Stomach (tissue), 9 donors: ENCODE results near the gene DDX51. TPM values are rescaled to one million over a fixed set of nuclear protein-coding genes. Genes with fewer than 3 reads are reported as not detected.

Experiments used
- DNase-seq, 2 donors: peaks; one replicate each; pipeline versions ENCODE4 v3.0.0 to v3.0.0-alpha.2; 2013 to 2019
- H3K27ac ChIP-seq, 5 donors: fragments of 200-600 bp in 4 of 5; sonication (generic) in 4 of 5; one replicate each; pipeline ENCODE4 v1.5.1; 2013 to 2019; ENCODE audit warnings: mild to moderate bottlenecking in 1 of 5, moderate library complexity in 1 of 5
- H3K27me3 ChIP-seq, 3 donors: fragments of 200-600 bp; sonication (generic); one replicate each; pipeline ENCODE4 v1.5.1; 2017 to 2019; ENCODE audit warnings: mixed run types in 1 of 3
- H3K36me3 ChIP-seq, 4 donors: fragments of 200-600 bp; sonication (generic); 1 replicate in 3 of 4; 2 replicates in 1 of 4; pipeline ENCODE4 v1.5.1; 2016 to 2019
- H3K4me1 ChIP-seq, 4 donors: fragments of 200-600 bp; sonication (generic); one replicate each; pipeline ENCODE4 v1.5.1; 2016 to 2019
- H3K4me3 ChIP-seq, 4 donors: fragments of 200-600 bp; sonication (generic) in 3 of 4; one replicate each; pipeline ENCODE4 v1.5.1; 2016 to 2019; ENCODE audit warnings: mild to moderate bottlenecking in 1 of 4
- H3K9me3 ChIP-seq, 4 donors: fragments of 200-600 bp; sonication (generic); one replicate each; pipeline ENCODE4 v1.5.1; 2016 to 2019
- EP300 ChIP-seq: sonication (generic); formaldehyde crosslinking; IDR thresholded peaks from one replicate; pipeline ENCODE4 v1.6.1; 2017; ENCODE audit warnings: antibody characterized with exemption
- POLR2A ChIP-seq, 4 donors: fragments of 450-650 bp; IDR thresholded peaks; one replicate each; pipeline ENCODE4 v1.6.1; 2016; ENCODE audit warnings: antibody characterized with exemption in 4 of 4, control low read depth in 2 of 4, mild to moderate bottlenecking in 1 of 4, moderate library complexity in 1 of 4
- POLR2AphosphoS5 ChIP-seq, 3 donors: sonication (generic); formaldehyde crosslinking; IDR thresholded peaks; one replicate each; pipeline ENCODE4 v1.6.1; 2016; ENCODE audit warnings: antibody characterized with exemption in 3 of 3
- WGBS, 5 donors: extraction: QIAGEN DNeasy Blood & Tissue Kit in 3 of 5; methylation state at CpG; one replicate each; pipeline versions ENCODE4 v1.1.5 to v1.1.7; 2013 to 2018; 5-methylcytosine and 5-hydroxymethylcytosine counted together
- intact Hi-C: fragments of 100-400 bp; cut with DNase I; formaldehyde crosslinking; loops from one replicate; pipeline ENCODE4 v1.15.1; 2023; ENCODE audit warnings: low total_unique reads
- polyA plus RNA-seq, 3 donors: library from polyadenylated mRNA; stranded (reverse); fragments of 200-250 nt; gene quantifications; one replicate each; pipeline ENCODE4 v1.2.3, GENCODE V29; 2013
- total RNA-seq, 5 donors: library from RNA; depleted of rRNA; stranded (reverse); fragments of >200 nt; gene quantifications; one replicate each; pipeline versions ENCODE4 v1.1.0 to v1.2.3, GENCODE V29; 2014 to 2016
- TF ChIP-seq, protein P1 (sequence below), 7 experiments: fragments of 450-650 bp in 4 of 7; fragments of 200-600 bp in 3 of 7; sonication (generic) in 3 of 7; IDR thresholded peaks; one replicate each; pipeline ENCODE4 v1.5.1; 2016 to 2019; ENCODE audit warnings: antibody characterized with exemption in 7 of 7, control low read depth in 2 of 7, mild to moderate bottlenecking in 1 of 7
- donor health status: healthy with polysubstance abuse.
- donor health status: Bipolar disorder and iron deficiency.
- donor health status: healthy.

The DDX51 gene
- total and polyA plus RNA-seq, 8 donors = 6.6 to 69.5 (median 13.2) TPM

DNA sequence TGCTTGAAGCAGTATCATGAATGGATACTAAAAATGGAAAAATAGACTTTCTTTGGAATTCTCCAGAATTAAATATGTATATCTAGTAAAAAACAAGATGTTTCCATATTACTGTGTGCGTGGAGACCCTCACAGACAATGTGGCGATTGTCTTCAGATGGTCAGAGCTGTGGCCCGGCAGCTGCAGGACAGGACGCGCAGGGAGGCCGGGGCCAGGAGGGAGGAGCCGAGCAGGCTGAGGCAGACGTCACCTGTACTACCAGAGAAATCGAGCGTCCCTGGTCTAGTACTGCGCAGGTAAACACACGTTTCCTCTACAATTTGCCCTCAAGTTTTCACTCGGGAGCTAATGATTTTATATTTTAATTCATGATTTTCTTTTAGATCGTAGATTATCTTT is 22.8 kb downstream of the DDX51 start:
- no peak for DNase-seq
- TF ChIP-seq POLR2A (IDR thresholded peaks at IDR 0.05) (no peak), EP300 (no peak), POLR2AphosphoS5 (IDR thresholded peaks at IDR 0.05) (no peak)
- TF ChIP-seq, protein P1, sequence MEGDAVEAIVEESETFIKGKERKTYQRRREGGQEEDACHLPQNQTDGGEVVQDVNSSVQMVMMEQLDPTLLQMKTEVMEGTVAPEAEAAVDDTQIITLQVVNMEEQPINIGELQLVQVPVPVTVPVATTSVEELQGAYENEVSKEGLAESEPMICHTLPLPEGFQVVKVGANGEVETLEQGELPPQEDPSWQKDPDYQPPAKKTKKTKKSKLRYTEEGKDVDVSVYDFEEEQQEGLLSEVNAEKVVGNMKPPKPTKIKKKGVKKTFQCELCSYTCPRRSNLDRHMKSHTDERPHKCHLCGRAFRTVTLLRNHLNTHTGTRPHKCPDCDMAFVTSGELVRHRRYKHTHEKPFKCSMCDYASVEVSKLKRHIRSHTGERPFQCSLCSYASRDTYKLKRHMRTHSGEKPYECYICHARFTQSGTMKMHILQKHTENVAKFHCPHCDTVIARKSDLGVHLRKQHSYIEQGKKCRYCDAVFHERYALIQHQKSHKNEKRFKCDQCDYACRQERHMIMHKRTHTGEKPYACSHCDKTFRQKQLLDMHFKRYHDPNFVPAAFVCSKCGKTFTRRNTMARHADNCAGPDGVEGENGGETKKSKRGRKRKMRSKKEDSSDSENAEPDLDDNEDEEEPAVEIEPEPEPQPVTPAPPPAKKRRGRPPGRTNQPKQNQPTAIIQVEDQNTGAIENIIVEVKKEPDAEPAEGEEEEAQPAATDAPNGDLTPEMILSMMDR (IDR thresholded peaks at IDR 0.05) = no peak
- 93 to 97% (median 95%) methylated on average over 14 of the region's 14 CpGs for WGBS, 5 donors
- H3K9me3 ChIP-seq = no peaks in the 10 kb centered on the region
- intact Hi-C loops = no loop called here
- no peaks in the 10 kb centered on the region for H3K4me1 ChIP-seq
- H3K36me3 ChIP-seq = peaks cover 0 to 98% (median 95%) of the 10 kb centered on the region in 4 donors
- H3K4me3 ChIP-seq = no peak overlapping the region
- no peak overlapping the region for H3K27ac ChIP-seq
- no peaks in the 10 kb centered on the region for H3K27me3 ChIP-seq

DNA sequence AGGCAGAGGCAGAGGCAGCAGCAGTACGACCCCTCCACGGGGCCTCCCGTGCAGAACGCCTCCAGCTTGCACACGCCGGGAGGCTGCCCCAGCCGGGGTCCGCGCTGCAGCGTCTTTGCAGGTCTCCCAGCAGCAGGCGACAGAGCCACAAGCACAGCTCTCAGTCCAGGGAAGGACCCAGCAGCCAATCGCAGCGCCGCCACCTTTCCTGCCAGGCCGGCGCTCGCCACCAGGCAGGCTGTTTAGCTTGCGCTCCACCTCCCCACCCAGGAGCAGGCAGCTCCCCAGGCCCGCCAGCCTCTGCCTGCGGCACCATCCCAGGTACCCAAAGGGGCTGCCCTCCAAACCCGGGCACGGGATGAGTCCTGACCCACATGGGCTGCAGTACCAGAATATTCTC is 25.2 kb downstream of the DDX51 start:
- DNase-seq = no peak
- WGBS, 5 donors = 78 to 95% (median 87%) methylated on average over 6 to 22 of the region's 22 CpGs
- no peak overlapping the region for H3K4me3 ChIP-seq
- no peaks in the 10 kb centered on the region for H3K27me3 ChIP-seq
- intact Hi-C loops = no loop called here
- TF ChIP-seq, protein P1 (IDR thresholded peaks at IDR 0.05) = no peak
- TF ChIP-seq EP300 (no peak), POLR2AphosphoS5 (IDR thresholded peaks at IDR 0.05) (no peak), POLR2A (IDR thresholded peaks at IDR 0.05) (no peak)
- no peak overlapping the region for H3K27ac ChIP-seq
- no peaks in the 10 kb centered on the region for H3K4me1 ChIP-seq
- H3K9me3 ChIP-seq = no peaks in the 10 kb centered on the region
- H3K36me3 ChIP-seq = peaks cover 15 to 98% (median 95%) of the 10 kb centered on the region in 4 donors

- intact Hi-C loops = no loop called here
- no peaks in the 10 kb centered on the region for H3K4me1 ChIP-seq
- H3K27ac ChIP-seq = no peak overlapping the region
- peaks cover 15 to 98% (median 95%) of the 10 kb centered on the region in 4 donors for H3K36me3 ChIP-seq
- DNase-seq = no peak
- TF ChIP-seq, protein P1 (IDR thresholded peaks at IDR 0.05) = no peak
- TF ChIP-seq EP300 (no peak), POLR2AphosphoS5 (IDR thresholded peaks at IDR 0.05) (no peak), POLR2A (IDR thresholded peaks at IDR 0.05) (no peak)
- WGBS, 5 donors = 84 to 97% (median 95%) methylated on average over 3 to 10 of the region's 10 CpGs
- H3K4me3 ChIP-seq = no peak overlapping the region
- no peaks in the 10 kb centered on the region for H3K27me3 ChIP-seq
- no peaks in the 10 kb centered on the region for H3K9me3 ChIP-seq
These were observed 26.6 kb downstream of the DDX51 start for GRCh38 chr12:132117558-132117875.

DNA sequence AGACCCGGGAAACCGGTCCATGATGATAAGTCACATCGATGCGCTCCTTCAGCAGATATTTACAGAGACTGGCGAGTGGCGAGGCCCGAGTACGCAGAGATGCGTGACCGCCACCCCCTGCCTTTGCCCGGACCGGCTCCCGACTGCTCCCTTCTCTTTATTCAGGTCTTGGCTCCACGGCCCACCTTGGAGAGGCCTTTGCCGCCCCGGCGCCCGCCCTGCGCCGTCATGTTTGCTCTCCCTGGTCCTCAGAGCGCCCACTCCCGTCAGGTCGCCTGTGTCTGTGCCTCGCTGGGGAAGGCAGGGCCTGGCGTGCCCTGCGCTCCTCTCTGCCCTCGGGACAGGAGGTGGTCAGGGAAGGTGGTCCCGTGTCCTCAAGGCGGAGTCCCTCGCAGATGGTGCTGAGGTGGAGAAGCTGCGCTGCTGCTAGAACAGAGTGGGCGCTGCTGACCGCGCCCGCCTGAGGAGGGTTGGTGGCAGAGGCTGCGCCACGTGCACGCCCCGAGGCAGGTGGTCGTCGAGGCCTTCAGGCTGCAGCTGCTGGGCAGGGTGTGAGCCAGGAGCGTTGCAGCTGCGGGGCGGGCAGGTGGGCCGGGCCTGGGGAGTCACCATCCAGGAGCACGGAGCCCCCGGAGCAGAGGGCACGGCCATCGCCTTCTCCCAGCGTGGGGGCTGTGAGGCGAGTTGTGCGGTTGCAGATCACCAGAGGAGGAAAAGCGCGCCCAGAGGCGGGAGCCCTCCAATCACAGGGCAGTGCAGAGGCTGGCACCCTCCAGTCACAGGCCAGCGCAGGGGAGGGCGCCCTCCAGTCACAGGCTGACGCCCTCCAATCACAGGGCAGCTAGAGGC is 27.2 kb downstream of the DDX51 start:
- H3K27ac ChIP-seq = no peak overlapping the region
- TF ChIP-seq POLR2AphosphoS5 (IDR thresholded peaks at IDR 0.05) (no peak), POLR2A (IDR thresholded peaks at IDR 0.05) (no peak), EP300 (no peak)
- TF ChIP-seq, protein P1 (IDR thresholded peaks at IDR 0.05) = no peak
- DNase-seq = no peak
- H3K27me3 ChIP-seq = no peaks in the 10 kb centered on the region
- 96 to 97% (median 97%) methylated on average over 29 to 58 of the region's 58 CpGs for WGBS, 5 donors
- intact Hi-C loops = no loop called here
- no peaks in the 10 kb centered on the region for H3K9me3 ChIP-seq
- peaks cover 15 to 98% (median 95%) of the 10 kb centered on the region in 4 donors for H3K36me3 ChIP-seq
- H3K4me1 ChIP-seq = no peaks in the 10 kb centered on the region
- no peak overlapping the region for H3K4me3 ChIP-seq
